ENCODE data around the gene STON2.

The STON2 gene

GRCh38 chr14:81222691-81223090 is 177.4 kb downstream of the STON2 start:
- H3K4me1 ChIP-seq (ENCODE audit: control insufficient read depth, insufficient read depth, low read length) = peaks cover 11% of the 10 kb centered on the region
- no peak overlapping the region for H3K9ac ChIP-seq (ENCODE audit: low read depth, low read length)
- H3K4me3 ChIP-seq (ENCODE audit: low read depth, low read length) = no peak overlapping the region
- no peaks in the 10 kb centered on the region for H3K9me3 ChIP-seq (ENCODE audit: control insufficient read depth, insufficient read depth, low read length)
- H3K36me3 ChIP-seq (ENCODE audit: control insufficient read depth, insufficient read depth, low read length) = no peaks in the 10 kb centered on the region
- H3K27me3 ChIP-seq (ENCODE audit: control insufficient read depth, insufficient read depth, low read length) = no peaks in the 10 kb centered on the region

GRCh38 chr14:81222126-81222525 is 178.0 kb downstream of the STON2 start:
- H3K36me3 ChIP-seq (ENCODE audit: control insufficient read depth, insufficient read depth, low read length) = no peaks in the 10 kb centered on the region
- no peaks in the 10 kb centered on the region for H3K27me3 ChIP-seq (ENCODE audit: control insufficient read depth, insufficient read depth, low read length)
- no peaks in the 10 kb centered on the region for H3K9me3 ChIP-seq (ENCODE audit: control insufficient read depth, insufficient read depth, low read length)
- H3K9ac ChIP-seq (ENCODE audit: low read depth, low read length) = peak overlapping the region; percentile 91
- peak overlapping the region; percentile 95 for H3K4me3 ChIP-seq (ENCODE audit: low read depth, low read length)
- peaks cover 17% of the 10 kb centered on the region for H3K4me1 ChIP-seq (ENCODE audit: control insufficient read depth, insufficient read depth, low read length)

DNA sequence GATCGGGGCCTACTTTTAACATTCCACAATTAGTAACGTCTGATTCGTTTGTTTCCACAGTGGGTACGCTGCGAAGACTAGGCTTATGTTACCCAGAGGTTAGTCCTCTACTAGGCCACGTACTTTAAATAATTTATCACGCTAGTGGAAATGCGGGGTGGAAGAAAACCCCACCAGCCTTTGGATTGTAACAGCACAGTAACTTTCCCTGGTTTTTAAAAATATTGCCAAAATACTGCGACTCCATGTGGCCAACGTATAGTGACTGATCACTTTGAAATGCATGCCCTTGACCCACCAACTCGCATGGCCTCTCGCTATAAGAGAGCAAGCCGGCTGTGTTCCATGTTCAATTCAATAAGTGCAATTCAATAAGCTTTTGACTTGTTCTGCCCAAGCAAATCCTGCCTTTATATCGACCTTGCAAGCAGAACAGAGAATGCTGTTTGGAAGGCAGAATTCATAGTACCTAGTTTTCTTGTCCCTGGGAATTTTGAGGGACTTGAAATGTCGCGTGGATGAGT is 178.5 kb downstream of the STON2 start:
- Histone ChIP-seq H3K27me3 (ENCODE audit: control insufficient read depth, insufficient read depth, low read length) (no peaks in the 10 kb centered on the region), H3K4me1 (ENCODE audit: control insufficient read depth, insufficient read depth, low read length) (peaks cover 18% of the 10 kb centered on the region), H3K4me3 (ENCODE audit: low read depth, low read length) (peak overlapping the region; percentile 95), H3K36me3 (ENCODE audit: control insufficient read depth, insufficient read depth, low read length) (no peaks in the 10 kb centered on the region), H3K9ac (ENCODE audit: low read depth, low read length) (peak overlapping the region; percentile 91), H3K9me3 (ENCODE audit: control insufficient read depth, insufficient read depth, low read length) (no peaks in the 10 kb centered on the region)

- Histone ChIP-seq H3K9me3 (ENCODE audit: control insufficient read depth, insufficient read depth, low read length) (no peaks in the 10 kb centered on the region), H3K9ac (ENCODE audit: low read depth, low read length) (peak within 1 kb of the TSS; percentile 98)
Measured at GRCh38 chr14:81220830-81221578, 179.1 kb downstream of the STON2 start, which contains the start of gene GTF2A1. TSS of gene GTF2A1 (minus strand) at chr14:81220959. CDS start at chr14:81220518, 441 bp downstream.

DNA sequence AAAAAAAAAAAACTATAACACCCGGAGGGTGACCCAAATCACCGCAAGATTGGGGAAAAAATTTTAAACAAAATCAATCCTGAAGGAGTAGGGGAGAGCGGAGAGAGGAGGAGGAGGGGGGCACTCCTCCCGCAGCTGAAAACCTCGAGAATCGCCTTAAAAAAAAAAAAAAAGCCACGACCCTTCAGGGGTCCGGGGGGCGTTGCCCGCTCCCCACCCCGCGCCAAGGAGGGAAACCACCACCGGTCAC is 179.6 kb downstream of the STON2 start:
- Histone ChIP-seq H3K4me1 (ENCODE audit: control insufficient read depth, insufficient read depth, low read length) (peaks cover 18% of the 10 kb centered on the region), H3K36me3 (ENCODE audit: control insufficient read depth, insufficient read depth, low read length) (peaks cover 3% of the 10 kb centered on the region), H3K9ac (ENCODE audit: low read depth, low read length) (peak overlapping the region; percentile 85), H3K9me3 (ENCODE audit: control insufficient read depth, insufficient read depth, low read length) (no peaks in the 10 kb centered on the region), H3K27me3 (ENCODE audit: control insufficient read depth, insufficient read depth, low read length) (no peaks in the 10 kb centered on the region), H3K4me3 (ENCODE audit: low read depth, low read length) (peak overlapping the region; percentile 73)

More at GRCh38 chr14:81220830-81221578, 179.1 kb downstream of the STON2 start, which contains the start of gene GTF2A1:
- Histone ChIP-seq H3K4me3 (ENCODE audit: low read depth, low read length) (peak within 1 kb of the TSS; percentile 95), H3K27me3 (ENCODE audit: control insufficient read depth, insufficient read depth, low read length) (no peaks in the 10 kb centered on the region), H3K36me3 (ENCODE audit: control insufficient read depth, insufficient read depth, low read length) (no peaks in the 10 kb centered on the region), H3K4me1 (ENCODE audit: control insufficient read depth, insufficient read depth, low read length) (peaks cover 18% of the 10 kb centered on the region)

DNA sequence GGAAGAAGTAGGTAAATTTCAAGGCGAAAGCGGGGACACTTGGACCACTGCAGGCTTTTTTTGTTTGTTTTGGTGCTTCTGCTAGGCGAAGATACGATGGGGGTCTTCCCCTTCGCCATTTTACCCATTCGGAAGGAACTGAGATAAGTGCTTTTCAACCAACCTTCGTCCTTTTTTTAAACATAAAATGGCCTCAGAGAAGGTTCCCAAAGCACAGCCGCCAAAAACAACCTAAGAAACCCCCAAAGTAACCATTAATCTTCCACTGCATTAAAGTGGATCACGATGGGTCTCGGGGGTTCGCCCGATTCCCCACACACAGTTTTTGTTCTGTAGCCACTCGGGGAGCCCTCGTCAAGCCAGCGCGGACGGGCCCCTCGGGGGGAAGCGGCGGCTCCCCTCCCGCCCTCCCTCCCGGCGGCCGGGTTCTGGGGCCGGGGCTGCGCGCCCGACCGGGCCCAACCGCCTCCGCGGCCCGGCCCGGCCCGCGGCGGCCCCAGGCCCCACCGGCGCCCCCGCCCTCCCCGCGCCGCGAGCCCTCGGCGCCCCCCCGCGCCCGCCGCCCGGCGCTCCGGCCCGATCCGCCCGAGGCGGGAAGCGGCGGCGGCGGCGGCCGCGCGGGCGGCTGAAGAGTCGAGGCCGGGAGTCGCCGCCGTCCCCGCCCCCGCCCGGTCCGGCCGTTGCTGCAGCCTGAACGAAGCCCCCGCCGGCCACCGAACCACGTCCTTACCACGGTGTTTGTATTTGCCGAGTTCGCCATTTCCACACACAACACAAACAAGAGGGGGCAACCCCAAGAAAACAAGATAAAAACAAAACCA is 180.2 kb downstream of the STON2 start:
- peaks cover 18% of the 10 kb centered on the region for H3K4me1 ChIP-seq (ENCODE audit: control insufficient read depth, insufficient read depth, low read length)
- peak overlapping the region; percentile 98 for H3K9ac ChIP-seq (ENCODE audit: low read depth, low read length)
- H3K9me3 ChIP-seq (ENCODE audit: control insufficient read depth, insufficient read depth, low read length) = no peaks in the 10 kb centered on the region
- peaks cover 8% of the 10 kb centered on the region for H3K36me3 ChIP-seq (ENCODE audit: control insufficient read depth, insufficient read depth, low read length)
- peak overlapping the region; percentile 95 for H3K4me3 ChIP-seq (ENCODE audit: low read depth, low read length)
- no peaks in the 10 kb centered on the region for H3K27me3 ChIP-seq (ENCODE audit: control insufficient read depth, insufficient read depth, low read length)

GRCh38 chr14:81219210-81219758 is 180.8 kb downstream of the STON2 start:
- peak overlapping the region; percentile 95 for H3K4me3 ChIP-seq (ENCODE audit: low read depth, low read length)
- peaks cover 8% of the 10 kb centered on the region for H3K36me3 ChIP-seq (ENCODE audit: control insufficient read depth, insufficient read depth, low read length)
- no peaks in the 10 kb centered on the region for H3K27me3 ChIP-seq (ENCODE audit: control insufficient read depth, insufficient read depth, low read length)
- peak overlapping the region; percentile 98 for H3K9ac ChIP-seq (ENCODE audit: low read depth, low read length)
- no peaks in the 10 kb centered on the region for H3K9me3 ChIP-seq (ENCODE audit: control insufficient read depth, insufficient read depth, low read length)
- peaks cover 18% of the 10 kb centered on the region for H3K4me1 ChIP-seq (ENCODE audit: control insufficient read depth, insufficient read depth, low read length)

- no peaks in the 10 kb centered on the region for H3K4me1 ChIP-seq (ENCODE audit: control insufficient read depth, insufficient read depth, low read length)
- no peaks in the 10 kb centered on the region for H3K9me3 ChIP-seq (ENCODE audit: control insufficient read depth, insufficient read depth, low read length)
- H3K36me3 ChIP-seq (ENCODE audit: control insufficient read depth, insufficient read depth, low read length) = peaks cover 8% of the 10 kb centered on the region
- H3K27me3 ChIP-seq (ENCODE audit: control insufficient read depth, insufficient read depth, low read length) = no peaks in the 10 kb centered on the region
- no peak overlapping the region for H3K9ac ChIP-seq (ENCODE audit: low read depth, low read length)
- H3K4me3 ChIP-seq (ENCODE audit: low read depth, low read length) = no peak overlapping the region
Measured at GRCh38 chr14:81211844-81212243, 188.3 kb downstream of the STON2 start.

All from iPS-15b (cell line).